Kidney epithelial cell (primary cell): ENCODE data around the gene TNS2. TPM values are rescaled to one million over a fixed set of nuclear protein-coding genes. Genes with fewer than 3 reads are reported as not detected.

Experiments
- DNase-seq: peaks from one replicate; pipeline ENCODE4 v3.0.0-alpha.2; 2010; ENCODE audit warnings: low read depth
- H3K27me3 ChIP-seq: 2 replicates; pipeline ENCODE4 v1.6.0; 2011; ENCODE audit warnings: low read length; ENCODE audit not compliant: control insufficient read depth, insufficient read depth
- H3K36me3 ChIP-seq: 2 replicates; pipeline ENCODE4 v1.5.1; 2011; ENCODE audit warnings: low read length; ENCODE audit not compliant: control insufficient read depth, insufficient read depth
- H3K4me3 ChIP-seq: 2 replicates; pipeline ENCODE4 v1.5.1; 2011; ENCODE audit warnings: low read depth, mild to moderate bottlenecking, control low read depth, low read length
- CTCF ChIP-seq: IDR thresholded peaks from 2 replicates; pipeline ENCODE4 v1.5.1; 2011; ENCODE audit warnings: mild to moderate bottlenecking, moderate library complexity, low read length, control low read depth, inconsistent platforms; ENCODE audit not compliant: insufficient read depth, poor library complexity, severe bottlenecking
- total RNA-seq: library from RNA; depleted of rRNA; stranded (reverse); fragments of >200 nt; gene quantifications from 2 replicates; pipeline ENCODE4 v1.2.3, GENCODE V29; 2015

TNS2 gene
- total RNA-seq, 1 donor from 2014 or later = 3.8 TPM

DNA sequence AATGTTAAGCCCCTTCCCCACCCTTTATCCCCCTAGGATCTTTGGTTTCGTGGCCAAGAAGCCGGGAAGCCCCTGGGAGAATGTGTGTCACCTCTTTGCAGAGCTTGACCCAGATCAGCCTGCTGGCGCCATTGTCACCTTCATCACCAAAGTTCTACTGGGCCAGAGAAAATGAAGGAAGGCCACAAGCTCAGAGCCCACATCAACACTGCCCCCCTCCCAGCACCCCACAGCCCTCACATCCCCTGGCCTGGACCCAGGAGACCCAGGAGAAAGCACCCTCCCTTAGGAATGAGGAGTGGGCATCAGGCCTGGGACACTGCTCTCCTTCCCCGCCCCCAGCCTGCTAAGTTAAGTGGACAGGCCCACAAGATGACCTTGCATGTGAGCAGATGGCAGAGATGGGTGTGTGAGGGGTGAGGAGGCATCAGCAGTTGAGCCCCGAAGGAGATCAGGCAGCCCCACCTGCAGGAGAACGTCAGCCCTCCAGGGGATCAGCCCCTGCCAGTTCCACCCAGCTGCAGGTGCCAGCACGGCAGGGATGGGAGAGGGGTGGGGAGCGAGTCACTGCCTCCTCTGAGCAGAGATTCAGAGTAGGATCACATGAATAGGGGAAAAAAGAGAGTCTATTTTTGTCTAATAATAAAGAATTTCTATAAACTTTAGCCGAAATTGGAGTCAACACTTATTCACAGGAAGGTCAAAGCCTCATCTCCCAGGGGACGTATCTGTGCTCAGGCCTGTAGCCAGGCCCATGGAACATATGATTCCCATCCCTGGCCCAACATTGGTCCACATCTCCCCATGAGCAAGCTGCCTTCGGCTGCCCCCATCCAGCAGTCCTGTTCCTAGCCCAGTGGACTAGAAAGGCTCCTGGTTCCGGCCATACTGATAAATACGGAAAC is 14.1 kb downstream of the TNS2 start:
- Histone ChIP-seq H3K27me3 (no peaks in the 10 kb centered on the region), H3K4me3 (no peak overlapping the region), H3K36me3 (peaks cover 3% of the 10 kb centered on the region)
- no peak for DNase-seq
- no peak for TF ChIP-seq CTCF

- no peak for TF ChIP-seq CTCF
- Histone ChIP-seq H3K4me3 (no peak overlapping the region), H3K27me3 (no peaks in the 10 kb centered on the region), H3K36me3 (peaks cover 3% of the 10 kb centered on the region)
- no peak for DNase-seq
Measured at GRCh38 chr12:53064613-53065436, 15.0 kb downstream of the TNS2 start.

DNA sequence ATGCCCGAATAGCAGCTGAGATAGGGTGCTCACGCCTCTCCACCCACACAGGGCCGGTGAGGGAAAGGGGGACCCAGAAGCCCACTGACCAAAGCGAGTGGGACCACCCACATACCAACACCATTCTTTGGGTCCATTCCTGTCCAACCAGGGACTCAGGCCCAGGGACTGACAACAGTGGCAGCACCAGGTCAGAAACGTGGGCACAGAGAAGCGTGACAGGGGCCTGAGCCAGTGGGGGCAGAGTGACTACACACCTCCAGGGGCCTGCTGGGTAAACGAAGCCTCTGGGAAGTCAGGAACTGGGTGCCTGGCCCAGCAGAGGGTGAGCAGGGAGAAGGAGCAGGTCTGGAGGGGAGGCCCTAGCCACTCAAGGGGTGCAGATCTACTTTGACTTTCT is 15.6 kb downstream of the TNS2 start:
- DNase-seq = no peak
- Histone ChIP-seq H3K36me3 (peaks cover 3% of the 10 kb centered on the region), H3K4me3 (no peak overlapping the region), H3K27me3 (no peaks in the 10 kb centered on the region)
- no peak for TF ChIP-seq CTCF

DNA sequence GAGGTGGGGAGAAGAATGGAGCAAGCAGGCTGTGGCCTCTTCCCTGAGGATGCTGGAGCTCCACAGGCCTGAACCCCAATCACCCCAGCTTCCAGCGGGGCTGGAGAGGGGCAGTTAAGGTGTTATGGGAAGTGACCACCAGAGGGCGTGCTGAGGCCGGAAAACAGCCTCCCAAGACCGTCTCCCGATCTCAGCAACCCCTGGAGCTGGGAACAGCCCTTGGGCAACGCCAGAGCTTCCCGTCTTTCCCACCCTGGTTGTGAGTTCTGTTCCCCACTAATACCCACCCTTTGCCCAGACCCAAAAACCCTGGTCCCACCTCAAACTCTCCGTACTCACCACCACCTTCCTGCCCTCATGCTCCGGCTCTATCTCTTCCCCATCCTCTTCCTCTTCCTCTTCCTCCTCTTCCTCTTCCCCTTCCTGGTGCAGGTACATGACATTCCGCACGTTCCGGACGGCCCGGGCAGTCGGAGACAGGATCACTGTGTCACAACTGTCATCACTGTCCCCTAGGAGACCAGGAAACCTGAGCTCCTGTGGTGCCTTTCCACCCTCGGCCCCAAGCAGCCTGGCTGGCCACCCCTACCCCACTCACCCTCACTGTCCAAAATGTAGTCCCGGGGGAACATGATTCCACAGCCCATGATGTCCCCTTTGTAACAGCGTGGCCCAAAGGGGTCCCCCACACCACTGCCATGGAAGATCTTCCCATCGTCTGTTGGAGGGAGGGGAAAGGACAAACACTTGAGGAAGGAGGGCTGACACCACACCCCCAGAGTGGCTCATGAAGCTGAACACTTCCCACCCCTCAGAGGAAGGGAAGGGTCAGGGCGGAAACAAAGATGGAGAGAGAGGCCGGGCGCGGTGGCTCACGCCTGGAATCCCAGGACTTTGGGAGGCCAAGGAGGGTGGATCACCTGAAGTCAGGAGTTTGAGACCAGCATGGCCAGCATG is 16.4 kb downstream of the TNS2 start:
- H3K27me3 ChIP-seq = no peaks in the 10 kb centered on the region
- no peak overlapping the region for H3K4me3 ChIP-seq
- peak; percentile 77 for TF ChIP-seq CTCF
- H3K36me3 ChIP-seq = peaks cover 3% of the 10 kb centered on the region
- no peak for DNase-seq
